NCI-H2107 treated with DMSO at 0.1 percent for 48 hours (cell line): Measurements from ENCODE around the gene ERI3.
A peak's percentile ranks its signal among the peaks of the same experiment; 100 is the strongest.

Source experiments
- DNase-seq: peaks from one replicate; lab custom pipeline; 2025; ENCODE audit not compliant: unreplicated experiment; lab: John Stamatoyannopoulos, UW

ERI3 gene

DNA sequence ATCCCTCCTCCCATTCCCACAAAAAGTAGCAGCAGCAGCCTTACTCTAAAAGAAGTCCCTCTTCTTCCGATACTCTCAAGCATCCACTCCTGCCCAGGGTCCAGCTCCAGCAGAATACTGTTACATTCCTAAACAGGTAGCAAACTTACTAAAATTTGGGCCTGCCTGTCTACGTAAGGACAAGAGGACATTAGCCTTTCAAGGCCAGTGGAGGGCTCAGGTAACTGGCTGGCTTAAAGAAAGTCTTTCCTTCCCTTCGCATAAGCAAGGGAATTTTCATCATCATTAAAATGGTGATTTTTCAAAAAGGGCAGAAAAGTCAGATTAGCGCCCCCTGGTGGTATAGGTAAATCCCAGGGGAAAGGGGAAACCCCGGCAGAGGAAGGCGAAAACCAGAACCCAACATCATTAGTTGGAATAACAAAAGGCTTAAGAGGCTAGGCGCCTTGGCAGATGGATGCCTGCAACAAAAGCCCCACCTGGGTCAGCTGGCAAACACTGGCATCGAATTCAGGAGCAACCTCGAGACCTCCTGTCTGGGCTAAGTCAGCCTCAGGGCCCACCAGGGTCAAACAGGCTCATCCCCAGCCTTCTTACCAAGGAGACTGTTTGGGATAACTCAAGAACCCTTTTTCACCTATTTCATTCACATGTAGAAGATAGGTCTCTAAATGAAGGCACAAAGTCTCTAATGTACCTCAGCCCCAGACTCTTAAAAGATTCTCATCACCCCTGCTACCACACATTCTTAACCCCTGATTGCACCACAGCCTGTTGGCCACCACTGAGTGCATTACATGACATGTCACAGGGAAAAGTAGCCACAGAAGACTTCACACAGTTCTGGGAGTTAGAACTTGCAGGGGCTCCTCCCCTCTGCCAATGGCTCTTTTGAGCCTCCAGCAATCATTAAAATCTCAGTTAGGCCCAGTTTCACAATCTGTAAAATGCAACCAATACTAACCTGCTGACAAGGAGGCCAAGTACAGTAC is 36.7 kb downstream of the ERI3 start:
- peak; percentile 94 for DNase-seq

DNA sequence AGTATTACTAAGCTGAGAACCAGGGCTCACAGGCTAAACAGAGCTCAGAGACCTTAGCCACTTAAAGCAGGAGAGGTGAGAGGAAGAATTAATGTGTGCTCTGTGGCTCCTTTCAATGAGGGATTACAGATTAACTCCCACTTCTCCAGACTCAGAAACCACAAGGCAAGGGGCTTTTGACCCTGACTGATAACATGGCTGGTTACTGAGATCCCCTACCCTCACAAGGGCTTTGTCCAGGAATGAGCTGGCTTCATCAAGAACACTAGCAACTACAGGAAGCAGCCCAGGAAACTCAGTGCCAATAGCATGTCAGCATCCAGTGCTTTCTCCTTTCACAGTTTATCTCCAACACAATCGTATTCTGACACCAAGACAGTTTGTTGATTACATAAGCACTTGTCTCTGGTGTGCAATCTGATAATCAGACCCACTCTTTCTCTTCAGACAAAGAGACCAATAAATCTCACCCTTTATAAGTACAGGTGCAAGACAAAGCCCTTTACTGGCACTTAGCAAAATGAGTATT is 38.8 kb downstream of the ERI3 start:
- DNase-seq, result peak; percentile 96

DNA sequence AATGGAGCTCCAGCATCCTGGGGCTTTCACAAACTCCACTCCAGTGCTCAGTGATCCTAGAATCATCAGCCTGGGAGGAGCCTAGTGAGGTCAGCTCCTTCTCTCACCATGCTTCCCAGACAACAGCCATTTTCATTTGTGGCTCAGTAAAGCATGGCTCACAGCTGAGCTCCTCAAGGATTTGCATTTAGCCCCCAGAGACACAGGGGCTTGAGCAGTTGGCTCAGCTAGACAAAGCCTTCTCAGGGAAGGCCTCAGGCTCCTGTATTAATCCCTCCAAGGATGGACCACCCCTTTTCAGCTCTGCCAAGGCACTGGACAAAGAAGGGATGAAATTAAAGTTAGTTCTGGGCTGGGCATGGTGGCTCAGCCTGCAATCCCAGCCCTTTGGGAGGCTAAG is 39.5 kb downstream of the ERI3 start:
- peak; percentile 37 for DNase-seq

GRCh38 chr1:44314452-44314851 is 40.6 kb downstream of the ERI3 start:
- no peak for DNase-seq

GRCh38 chr1:44313265-44313918 is 41.7 kb downstream of the ERI3 start:
- peak; percentile 38 for DNase-seq

GRCh38 chr1:44312399-44313196 is 42.5 kb downstream of the ERI3 start:
- peak; percentile 56 for DNase-seq

DNA sequence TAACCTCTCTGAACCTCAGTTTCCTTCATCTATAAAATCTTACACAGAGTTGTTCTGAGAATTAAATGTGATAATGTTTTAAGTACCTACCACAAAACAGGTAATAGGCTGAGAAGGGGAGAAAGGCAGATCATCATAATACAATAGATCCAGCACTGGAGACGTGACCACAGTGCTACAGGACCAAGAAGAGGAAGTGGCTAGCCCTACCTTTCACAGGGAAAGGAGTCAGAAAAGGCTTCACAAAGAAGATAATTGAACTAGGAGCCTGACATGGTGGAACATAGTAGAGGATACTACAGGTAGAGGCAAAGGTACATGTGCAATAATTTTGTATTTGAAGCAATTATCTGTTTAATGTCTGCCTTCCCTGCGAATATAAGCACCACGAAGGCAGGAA is 45.1 kb downstream of the ERI3 start:
- no peak for DNase-seq

DNA sequence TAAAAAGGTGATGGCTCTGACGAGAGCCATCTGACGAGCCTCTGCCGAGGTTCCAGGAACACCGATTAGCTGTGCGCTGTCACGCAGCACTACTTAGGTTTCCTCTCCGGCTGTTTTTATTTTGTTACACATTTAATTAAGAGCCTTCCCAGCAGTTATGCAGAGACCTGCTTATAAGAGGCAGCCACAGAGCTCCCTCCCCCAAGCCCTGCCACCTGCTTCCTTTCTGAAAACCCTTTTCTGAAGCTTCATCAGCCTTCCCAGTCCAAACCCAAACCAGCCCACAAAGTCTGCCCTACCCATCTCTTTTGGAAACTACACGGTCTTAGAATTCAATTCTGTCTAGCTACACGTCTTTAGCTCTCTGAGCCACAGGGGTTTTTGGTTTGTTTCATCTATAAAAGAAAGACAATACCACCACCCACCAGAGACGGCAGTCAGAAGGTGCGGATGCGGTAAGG is 49.1 kb downstream of the ERI3 start:
- peak; percentile 92 for DNase-seq

- no peak for DNase-seq
These were observed 51.5 kb downstream of the ERI3 start for GRCh38 chr1:44303532-44303931.

GRCh38 chr1:44302541-44302940 is 52.5 kb downstream of the ERI3 start:
- DNase-seq, result no peak

- DNase-seq, result no peak
These were observed 53.6 kb downstream of the ERI3 start for GRCh38 chr1:44301442-44301841.

- peak; percentile 95 for DNase-seq
These were observed 54.2 kb downstream of the ERI3 start for GRCh38 chr1:44300852-44301251.

GRCh38 chr1:44297695-44298400 is 57.2 kb downstream of the ERI3 start:
- no peak for DNase-seq

DNA sequence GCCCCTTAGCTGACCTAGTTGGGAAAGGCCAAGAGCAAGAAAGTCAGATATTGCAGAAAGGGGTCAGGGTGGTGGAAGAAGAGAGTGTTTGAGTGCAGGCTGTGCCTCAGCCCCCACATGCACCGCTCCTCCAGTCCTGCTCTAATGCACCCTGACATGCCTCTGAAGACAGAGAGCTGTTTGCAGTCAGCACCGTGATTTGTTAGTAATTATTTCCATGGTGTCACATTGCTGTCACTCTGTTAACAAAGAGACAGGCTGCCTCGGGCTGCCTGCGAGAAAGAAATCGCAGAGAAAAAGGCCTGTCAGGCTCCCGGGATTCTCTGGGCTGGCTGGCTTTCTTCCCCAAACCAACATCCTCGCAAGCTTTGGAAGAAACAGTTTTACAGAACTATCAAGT is 58.3 kb downstream of the ERI3 start:
- no peak for DNase-seq

DNA sequence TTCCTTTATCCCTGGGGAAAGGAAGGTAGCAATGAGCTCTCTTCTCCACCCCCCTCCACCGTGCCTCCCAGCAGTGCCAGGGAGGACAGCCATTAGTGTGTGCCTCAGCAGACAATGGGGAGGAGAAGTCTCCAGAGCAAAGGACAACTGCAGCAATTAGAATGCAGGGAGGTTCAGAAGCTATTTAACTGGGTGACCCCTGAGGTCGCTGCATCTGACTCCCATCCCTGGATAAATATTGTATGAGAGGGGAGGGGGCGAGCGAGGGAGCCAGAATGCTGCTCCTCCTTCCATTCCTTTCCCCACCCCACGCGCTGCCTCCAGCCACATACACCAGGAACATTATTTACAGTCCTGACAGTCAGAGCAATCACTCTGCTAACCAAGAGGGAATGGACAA is 59.0 kb downstream of the ERI3 start:
- DNase-seq, result no peak

DNA sequence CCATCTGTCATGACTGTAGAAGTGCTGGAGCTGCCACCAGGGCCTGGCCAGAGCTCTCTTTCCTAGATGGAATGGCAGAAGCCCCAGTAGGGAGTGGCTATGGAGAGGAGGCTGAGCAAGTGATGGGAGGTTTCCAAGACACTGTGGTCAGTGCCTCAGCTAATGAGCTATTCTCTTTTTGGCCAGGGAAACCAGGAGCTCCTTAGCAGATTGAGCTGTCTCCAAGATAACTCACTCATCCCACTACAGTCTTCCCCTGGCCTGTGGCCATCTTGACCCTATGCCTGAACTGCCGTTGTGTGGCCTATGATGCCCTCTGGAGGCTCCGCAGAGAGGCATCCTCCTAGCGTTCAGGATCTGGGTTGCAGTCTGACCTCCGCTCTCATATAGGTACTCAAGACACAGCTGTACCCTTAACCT is 60.5 kb downstream of the ERI3 start:
- DNase-seq, result no peak

GRCh38 chr1:44293761-44294315 is 61.2 kb downstream of the ERI3 start:
- peak; percentile 71 for DNase-seq

GRCh38 chr1:44292651-44293050 is 62.4 kb downstream of the ERI3 start:
- no peak for DNase-seq

GRCh38 chr1:44290250-44291094 is 64.6 kb downstream of the ERI3 start:
- DNase-seq, result no peak
